Activated CD4-positive, alpha-beta memory T cell treated with anti-CD3 and anti-CD28 coated beads, Interleukin-2, amount 10 ng/mL, durations not matched to agents 7 days and 5 days (primary cell): ENCODE data around the gene SLC41A1. TPM values are rescaled to one million over a fixed set of nuclear protein-coding genes. Genes with fewer than 3 reads are reported as not detected.

ENCODE experiments used
- CTCF ChIA-PET: fragments of 350-600 bp; sonication (Branson Sonifier 250); formaldehyde crosslinking; loops from one replicate; lab custom pipeline; 2021; ENCODE audit warnings: antibody characterized with exemption, inconsistent platforms; lab: Charles Lee
- POLR2A ChIA-PET: fragments of 350-600 bp; sonication (Branson Sonifier 250); formaldehyde crosslinking; loops from one replicate; lab custom pipeline; 2021; ENCODE audit warnings: antibody characterized with exemption; lab: Charles Lee
- DNase-seq: peaks from one replicate; pipeline ENCODE4 v3.0.0-alpha.2; 2020
- H3K27ac Mint-ChIP-seq: one replicate; pipeline ENCODE4 v1.8.0; 2021; ENCODE audit warnings: mild to moderate bottlenecking, mixed read lengths
- H3K27me3 Mint-ChIP-seq: one replicate; pipeline ENCODE4 v1.8.0; 2021; ENCODE audit warnings: mixed read lengths
- H3K36me3 Mint-ChIP-seq: one replicate; pipeline ENCODE4 v1.8.0; 2021; ENCODE audit warnings: low read depth, mixed read lengths
- H3K4me1 Mint-ChIP-seq: one replicate; pipeline ENCODE4 v1.8.0; 2021; ENCODE audit warnings: mixed read lengths
- H3K4me3 Mint-ChIP-seq: one replicate; pipeline ENCODE4 v1.8.0; 2021; ENCODE audit warnings: mild to moderate bottlenecking, mixed read lengths
- H3K9me3 Mint-ChIP-seq: one replicate; pipeline ENCODE4 v1.8.0; 2021; ENCODE audit warnings: mixed read lengths
- total RNA-seq, 2 experiments: library from RNA; stranded (reverse); gene quantifications; one replicate each; pipeline ENCODE4 v1.2.3, GENCODE V29; 2021

Gene SLC41A1
- total RNA-seq, 2 experiments from 2014 or later = 15.1 to 17.8 TPM

DNA sequence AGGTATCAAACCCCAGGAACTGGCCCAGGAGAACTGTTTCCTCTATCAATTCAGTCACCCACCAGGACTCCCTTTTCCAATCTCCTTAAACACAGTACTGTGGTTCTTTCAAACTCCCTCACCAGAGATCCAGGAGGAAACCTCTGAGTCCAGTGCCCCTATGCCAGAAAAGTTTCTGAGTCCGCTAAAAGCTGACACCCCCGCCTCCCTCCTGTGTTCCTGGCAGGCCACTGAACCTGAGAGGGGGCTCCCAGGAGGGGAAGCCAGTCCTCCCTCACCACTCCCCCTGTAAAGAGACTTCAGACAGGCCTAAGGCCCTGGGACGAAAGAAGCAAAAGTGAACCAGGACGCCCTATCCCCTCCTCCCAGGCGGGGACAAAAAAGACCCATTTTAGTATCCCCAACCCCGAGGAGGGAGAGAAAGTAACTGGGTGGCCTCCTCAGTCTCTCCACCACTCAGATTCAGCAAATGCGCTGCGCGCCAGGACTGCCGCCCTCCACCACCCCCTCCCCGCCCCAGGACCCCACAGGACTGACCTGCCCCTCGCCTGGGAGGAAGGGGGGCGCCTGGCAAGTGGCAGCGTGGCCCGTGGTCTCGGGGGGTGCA, 624 bp downstream of the SLC41A1 start:
- peak overlapping the region; percentile 85 for H3K4me3 Mint-ChIP-seq
- peak overlapping the region; percentile 28 for H3K27ac Mint-ChIP-seq
- H3K4me1 Mint-ChIP-seq = peaks cover 46% of the 10 kb centered on the region
- POLR2A ChIA-PET = interaction anchor here (0.9 to 1.9 kb wide), 3 partner anchors 9 to 61 kb away, joined by 3 to 11 read pairs (median 3); partner anchors contain the start of gene RAB29
- DNase-seq = peak; percentile 22
- peaks cover 13% of the 10 kb centered on the region for H3K27me3 Mint-ChIP-seq
- H3K36me3 Mint-ChIP-seq = peaks cover 24% of the 10 kb centered on the region
- CTCF ChIA-PET = interaction anchor here (0.9 to 2.1 kb wide), 2 partner anchors 18 to 20 kb away, joined by 3 to 8 read pairs; no protein-coding TSS in a partner anchor
- no peaks in the 10 kb centered on the region for H3K9me3 Mint-ChIP-seq

GRCh38 chr1:205811660-205812059, 1.3 kb downstream of the SLC41A1 start:
- H3K9me3 Mint-ChIP-seq = no peaks in the 10 kb centered on the region
- POLR2A ChIA-PET = interaction anchor here (0.9 to 1.9 kb wide), 3 partner anchors 10 to 61 kb away, joined by 3 to 11 read pairs (median 3); partner anchors contain the start of gene RAB29
- no peak for DNase-seq
- CTCF ChIA-PET = interaction anchor here (0.9 to 2.1 kb wide), 2 partner anchors 18 to 20 kb away, joined by 3 to 8 read pairs; no protein-coding TSS in a partner anchor
- H3K27me3 Mint-ChIP-seq = peaks cover 13% of the 10 kb centered on the region
- H3K4me3 Mint-ChIP-seq = peak overlapping the region; percentile 85
- H3K4me1 Mint-ChIP-seq = peaks cover 53% of the 10 kb centered on the region
- H3K27ac Mint-ChIP-seq = no peak overlapping the region
- peaks cover 26% of the 10 kb centered on the region for H3K36me3 Mint-ChIP-seq

DNA sequence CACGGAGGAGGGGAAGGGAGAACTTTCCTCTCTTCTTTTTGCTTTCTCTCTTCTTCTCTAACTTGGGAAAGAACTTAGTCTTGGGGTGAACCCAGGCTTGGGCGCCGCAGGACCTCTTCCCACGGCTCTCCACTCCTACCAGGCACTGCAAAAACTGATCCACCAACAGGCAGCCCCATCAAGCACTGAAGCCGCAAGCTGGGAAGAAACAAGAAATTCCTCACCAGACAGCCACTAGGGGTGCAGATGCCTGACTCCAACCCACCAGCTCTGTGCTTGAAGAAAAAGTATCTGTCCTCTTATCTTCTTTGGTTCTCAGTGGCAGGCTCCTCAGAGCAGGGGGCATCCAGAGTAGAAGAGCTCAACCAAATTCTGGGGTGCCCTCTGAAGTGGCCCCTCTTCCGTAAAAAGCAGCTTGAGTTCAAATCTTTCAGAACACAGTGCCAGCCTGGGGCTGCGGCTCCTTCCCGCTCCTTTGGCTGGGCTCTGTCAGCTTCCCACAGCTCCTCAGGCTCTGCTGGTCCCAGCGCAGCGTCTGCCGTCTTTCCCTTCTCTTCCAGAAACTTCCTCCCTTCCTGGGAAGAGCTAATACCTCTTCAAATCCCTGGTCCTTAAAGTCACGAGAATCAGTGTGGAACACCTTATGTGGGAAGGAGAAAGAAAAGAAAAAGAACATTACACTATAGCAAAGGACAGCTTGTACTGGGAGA, 2.4 kb downstream of the SLC41A1 start:
- Mint-ChIP-seq H3K4me3 (no peak overlapping the region), H3K27me3 (peaks cover 13% of the 10 kb centered on the region), H3K9me3 (no peaks in the 10 kb centered on the region), H3K4me1 (peaks cover 63% of the 10 kb centered on the region), H3K27ac (no peak overlapping the region), H3K36me3 (peaks cover 30% of the 10 kb centered on the region)
- CTCF ChIA-PET = interaction anchor here (2.1 kb wide), 1 partner anchor 17 kb away, joined by 8 read pairs; no protein-coding TSS in a partner anchor
- POLR2A ChIA-PET = interaction anchor here (1.4 to 1.9 kb wide), 2 partner anchors 36 to 39 kb away, joined by 5 to 11 read pairs; partner anchors contain the start of genes PM20D1 and RAB29
- DNase-seq = no peak

DNA sequence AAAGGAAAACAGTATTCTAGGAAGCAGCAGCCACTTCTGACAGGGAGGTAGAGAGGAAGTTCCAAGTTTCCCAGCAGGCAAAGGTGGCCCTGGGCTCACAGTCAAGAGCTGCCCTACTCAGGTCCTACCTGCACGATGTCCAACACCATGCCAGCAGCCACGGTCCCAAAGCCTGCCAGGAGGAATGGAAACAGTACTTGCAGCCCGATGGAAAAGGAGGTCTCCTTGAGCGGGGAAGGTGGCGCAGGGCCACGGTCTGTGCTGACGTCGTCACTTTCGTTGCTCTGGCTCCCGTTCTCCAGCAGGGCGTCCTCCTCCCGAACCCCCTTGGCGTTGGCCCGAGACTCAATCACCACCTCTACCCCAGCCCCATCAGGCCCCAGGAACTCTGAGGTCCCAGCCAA, 3.1 kb downstream of the SLC41A1 start:
- CTCF ChIA-PET = no interaction called here
- Mint-ChIP-seq H3K36me3 (peaks cover 30% of the 10 kb centered on the region), H3K4me3 (no peak overlapping the region), H3K4me1 (peaks cover 69% of the 10 kb centered on the region), H3K9me3 (no peaks in the 10 kb centered on the region), H3K27ac (no peak overlapping the region), H3K27me3 (peaks cover 13% of the 10 kb centered on the region)
- DNase-seq = no peak
- POLR2A ChIA-PET = interaction anchor here (1.4 kb wide), 1 partner anchor 40 kb away, joined by 5 read pairs; the partner anchor contains the start of gene PM20D1

GRCh38 chr1:205809469-205809868, 3.5 kb downstream of the SLC41A1 start:
- POLR2A ChIA-PET = no interaction called here
- CTCF ChIA-PET = no interaction called here
- Mint-ChIP-seq H3K4me1 (peaks cover 73% of the 10 kb centered on the region), H3K27ac (no peak overlapping the region), H3K36me3 (peaks cover 31% of the 10 kb centered on the region), H3K4me3 (no peak overlapping the region), H3K9me3 (no peaks in the 10 kb centered on the region), H3K27me3 (peaks cover 9% of the 10 kb centered on the region)
- DNase-seq = no peak

DNA sequence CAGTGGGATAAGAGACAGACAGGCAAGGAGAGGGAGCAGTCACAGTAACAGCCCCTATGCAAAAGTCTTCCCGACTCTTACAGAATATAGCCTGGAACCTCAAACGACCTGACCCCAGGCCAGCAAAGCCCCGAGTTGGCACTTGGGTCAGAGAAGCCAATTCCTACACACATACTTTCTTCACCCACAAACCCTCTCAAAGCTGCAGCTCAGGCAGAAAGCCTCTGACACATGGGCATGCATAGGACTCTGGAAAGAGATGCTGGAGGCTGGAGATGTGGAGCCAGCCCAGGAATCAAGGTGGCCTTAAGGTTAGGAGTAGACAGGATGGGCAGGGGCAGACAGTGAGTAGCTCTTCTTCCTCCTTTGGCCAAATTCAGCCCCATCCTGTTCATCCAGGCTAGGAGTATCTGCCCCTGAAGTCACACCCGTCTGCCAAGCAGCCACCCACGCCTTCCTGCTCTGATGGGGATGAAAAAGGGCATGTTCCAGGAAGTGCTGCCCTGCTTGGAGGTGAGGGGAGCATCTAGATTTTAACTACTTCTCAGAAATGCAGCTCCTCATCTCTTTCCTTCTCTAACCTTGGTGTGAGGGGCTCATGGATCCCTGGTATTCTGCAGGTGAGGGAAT, 7.8 kb downstream of the SLC41A1 start:
- peaks cover 51% of the 10 kb centered on the region for H3K4me1 Mint-ChIP-seq

DNA sequence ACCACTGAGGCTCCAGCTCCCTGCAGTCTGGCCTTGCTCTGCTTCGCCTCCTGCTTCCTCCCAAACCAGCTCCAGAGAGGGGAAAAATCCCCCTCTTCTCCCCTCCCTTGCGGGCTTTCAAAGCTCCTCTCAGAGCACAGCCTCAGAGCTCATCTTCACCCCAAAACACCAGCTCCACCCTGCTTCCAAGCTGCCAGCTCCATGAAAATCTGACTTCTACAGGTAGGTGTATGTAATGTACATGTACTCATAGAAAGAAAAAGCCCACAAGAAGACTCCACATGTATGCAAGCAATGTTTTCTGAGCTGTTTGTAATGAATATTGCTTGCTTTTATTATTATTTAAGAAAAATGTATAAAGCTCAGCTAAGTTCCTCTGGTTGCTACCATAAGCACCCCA, 8.4 kb downstream of the SLC41A1 start:
- H3K4me1 Mint-ChIP-seq = peaks cover 48% of the 10 kb centered on the region
- no peaks in the 10 kb centered on the region for H3K27me3 Mint-ChIP-seq
- peak overlapping the region; percentile 16 for H3K27ac Mint-ChIP-seq
- ChIA-PET CTCF (interaction anchor here (0.9 to 2.3 kb wide), 4 partner anchors 9 to 173 kb away, joined by 3 to 11 read pairs (median 4); no protein-coding TSS in a partner anchor), POLR2A (interaction anchor here (0.8 to 1.3 kb wide), 3 partner anchors 9 to 55 kb away, joined by 3 to 4 read pairs (median 3); partner anchors contain the start of gene NUCKS1)
- H3K4me3 Mint-ChIP-seq = no peak overlapping the region
- H3K36me3 Mint-ChIP-seq = peaks cover 18% of the 10 kb centered on the region
- DNase-seq = no peak
- no peaks in the 10 kb centered on the region for H3K9me3 Mint-ChIP-seq

More for the DNA sequence above, 7.8 kb downstream of the SLC41A1 start:
- Mint-ChIP-seq H3K27ac (peak overlapping the region; percentile 44), H3K27me3 (no peaks in the 10 kb centered on the region), H3K4me3 (no peak overlapping the region), H3K9me3 (no peaks in the 10 kb centered on the region), H3K36me3 (peaks cover 24% of the 10 kb centered on the region)
- ChIA-PET POLR2A (interaction anchor here (0.8 to 1.3 kb wide), 4 partner anchors 9 to 56 kb away, joined by 3 to 4 read pairs (median 4); partner anchors contain the start of gene NUCKS1), CTCF (interaction anchor here (0.6 to 2.3 kb wide), 5 partner anchors 8 to 172 kb away, joined by 3 to 11 read pairs (median 3); no protein-coding TSS in a partner anchor)
- DNase-seq = peak; percentile 33

- DNase-seq = no peak
- Mint-ChIP-seq H3K27me3 (no peaks in the 10 kb centered on the region), H3K4me3 (no peak overlapping the region), H3K27ac (no peak overlapping the region), H3K4me1 (peaks cover 44% of the 10 kb centered on the region), H3K9me3 (no peaks in the 10 kb centered on the region), H3K36me3 (peaks cover 14% of the 10 kb centered on the region)
- ChIA-PET POLR2A (no interaction called here), CTCF (interaction anchor here (1.4 to 2.3 kb wide), 2 partner anchors 8 to 11 kb away, joined by 3 to 11 read pairs; no protein-coding TSS in a partner anchor)
Observed at GRCh38 chr1:205803986-205804385, 9.0 kb downstream of the SLC41A1 start.

DNA sequence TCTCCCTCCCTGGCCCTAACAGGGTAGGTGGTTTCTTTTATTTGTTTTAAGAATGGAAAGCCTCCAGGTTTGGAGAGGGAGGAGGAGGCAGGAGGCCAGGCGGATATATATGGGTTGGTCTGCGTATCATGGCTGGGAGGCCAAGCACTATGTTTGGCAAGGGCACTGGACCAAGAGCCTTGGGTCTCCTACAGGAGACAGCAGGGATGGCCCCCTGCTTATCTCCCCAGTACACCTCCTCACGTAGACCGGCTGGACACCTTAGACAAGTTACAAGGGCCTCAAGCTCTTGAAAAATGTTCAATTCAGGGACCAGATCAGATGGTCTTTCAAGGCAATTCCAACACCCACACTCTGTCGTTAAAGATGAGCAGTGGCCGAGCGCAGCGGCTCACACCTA, 10.9 kb downstream of the SLC41A1 start:
- CTCF ChIA-PET = no interaction called here
- no peak for DNase-seq
- H3K36me3 Mint-ChIP-seq = peaks cover 7% of the 10 kb centered on the region
- no peak overlapping the region for H3K4me3 Mint-ChIP-seq
- H3K4me1 Mint-ChIP-seq = peaks cover 38% of the 10 kb centered on the region
- no peak overlapping the region for H3K27ac Mint-ChIP-seq
- no peaks in the 10 kb centered on the region for H3K27me3 Mint-ChIP-seq
- no peaks in the 10 kb centered on the region for H3K9me3 Mint-ChIP-seq
- POLR2A ChIA-PET = no interaction called here

- H3K27me3 Mint-ChIP-seq = no peaks in the 10 kb centered on the region
- POLR2A ChIA-PET = no interaction called here
Observed at GRCh38 chr1:205800981-205801703, 11.9 kb downstream of the SLC41A1 start.

GRCh38 chr1:205800427-205800826, 12.6 kb downstream of the SLC41A1 start:
- ChIA-PET CTCF (no interaction called here), POLR2A (no interaction called here)
- Mint-ChIP-seq H3K27me3 (no peaks in the 10 kb centered on the region), H3K9me3 (no peaks in the 10 kb centered on the region), H3K36me3 (peaks cover 4% of the 10 kb centered on the region), H3K4me3 (no peak overlapping the region), H3K27ac (no peak overlapping the region), H3K4me1 (peaks cover 22% of the 10 kb centered on the region)
- DNase-seq = no peak

More at GRCh38 chr1:205800981-205801703, 11.9 kb downstream of the SLC41A1 start:
- H3K36me3 Mint-ChIP-seq = peaks cover 4% of the 10 kb centered on the region
- peaks cover 30% of the 10 kb centered on the region for H3K4me1 Mint-ChIP-seq
- no peak overlapping the region for H3K4me3 Mint-ChIP-seq
- no peaks in the 10 kb centered on the region for H3K9me3 Mint-ChIP-seq
- no peak for DNase-seq
- no peak overlapping the region for H3K27ac Mint-ChIP-seq
- CTCF ChIA-PET = no interaction called here

DNA sequence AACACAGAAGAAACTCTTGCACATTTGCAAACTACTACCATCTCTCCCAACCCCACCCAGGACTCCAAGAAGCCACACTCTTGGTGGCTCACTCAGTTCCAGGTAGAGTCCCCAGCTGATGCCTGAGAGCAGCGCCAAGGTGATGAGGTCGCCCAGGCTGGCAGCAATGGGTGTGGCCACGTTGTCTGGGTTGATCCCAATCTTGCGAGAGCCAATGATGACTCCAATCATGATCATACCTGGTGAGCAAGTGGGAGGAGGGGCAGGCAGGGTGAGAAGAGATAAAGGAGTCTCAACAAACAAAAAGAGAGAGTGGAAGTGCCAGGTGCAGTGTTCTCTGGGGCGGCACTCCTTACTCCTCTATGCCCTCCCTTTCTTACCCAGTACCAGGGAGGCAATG, 14.4 kb downstream of the SLC41A1 start:
- Mint-ChIP-seq H3K27ac (no peak overlapping the region), H3K4me1 (peaks cover 12% of the 10 kb centered on the region), H3K27me3 (no peaks in the 10 kb centered on the region), H3K9me3 (no peaks in the 10 kb centered on the region), H3K36me3 (peaks cover 2% of the 10 kb centered on the region), H3K4me3 (no peak overlapping the region)
- no peak for DNase-seq
- ChIA-PET POLR2A (no interaction called here), CTCF (no interaction called here)
